ENCODE results near the gene COX4I1.

The COX4I1 gene

DNA sequence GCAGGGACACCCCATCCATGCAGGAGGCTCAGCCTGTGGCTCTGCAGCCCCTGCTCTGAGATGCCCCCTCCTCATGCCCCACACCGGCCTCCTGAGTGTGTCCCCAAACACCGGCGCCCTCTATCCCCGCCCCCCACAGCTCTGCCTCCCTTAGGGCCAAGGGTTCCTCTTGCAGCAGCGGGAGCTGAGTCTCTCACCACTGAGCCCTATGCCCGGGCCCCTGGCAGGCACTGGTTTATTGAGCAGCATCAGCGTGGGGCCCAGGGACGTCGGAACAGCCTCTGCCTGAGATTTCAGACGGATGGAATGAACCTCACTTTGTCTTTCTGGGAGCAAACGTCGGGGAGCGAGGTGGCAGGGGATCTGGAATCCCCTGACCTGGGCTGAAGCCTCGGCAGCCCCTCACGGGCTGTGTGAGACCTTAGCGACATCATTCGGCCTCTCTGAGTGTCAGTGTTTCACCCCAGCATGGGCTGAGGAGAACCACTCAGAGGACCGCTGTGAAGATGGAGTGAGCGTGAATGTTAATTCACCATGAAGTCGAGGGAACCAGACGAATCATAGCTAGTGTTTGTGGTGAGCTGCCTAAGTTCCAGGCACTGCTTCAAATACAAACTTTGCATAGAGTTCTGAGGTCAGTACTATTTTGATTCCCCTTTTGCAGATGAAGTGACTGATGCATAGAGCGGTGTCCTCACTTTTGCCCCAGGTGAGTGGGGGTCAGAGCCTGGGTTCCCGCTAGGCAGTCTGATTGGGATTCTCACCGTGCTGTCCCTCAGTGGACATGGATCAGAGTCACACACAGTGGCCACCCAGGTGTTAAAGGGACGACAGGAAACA, 43.3 kb upstream of the COX4I1 start:
- TF ChIP-seq CTCF (IDR thresholded peaks at IDR 0.05) = no peak
- no peaks in the 10 kb centered on the region for H3K9me3 ChIP-seq
- peaks cover 17% of the 10 kb centered on the region for H3K27me3 ChIP-seq
- peaks cover 43 to 44% of the 10 kb centered on the region in 2 experiments for H3K4me1 ChIP-seq (ENCODE audit: control insufficient read depth in 1 of 2, insufficient read depth in 1 of 2, low read depth in 1 of 2, low read length in 1 of 2)
- H3K4me3 ChIP-seq (ENCODE audit: low read depth in 1 of 2, low read length in 1 of 2) = no peak overlapping the region
- H3K36me3 ChIP-seq = no peaks in the 10 kb centered on the region
- no peak overlapping the region for H3K27ac ChIP-seq

- TF ChIP-seq CTCF (IDR thresholded peaks at IDR 0.05) = no peak
Measured at GRCh38 chr16:85757341-85757822, 42.1 kb upstream of the COX4I1 start.

DNA sequence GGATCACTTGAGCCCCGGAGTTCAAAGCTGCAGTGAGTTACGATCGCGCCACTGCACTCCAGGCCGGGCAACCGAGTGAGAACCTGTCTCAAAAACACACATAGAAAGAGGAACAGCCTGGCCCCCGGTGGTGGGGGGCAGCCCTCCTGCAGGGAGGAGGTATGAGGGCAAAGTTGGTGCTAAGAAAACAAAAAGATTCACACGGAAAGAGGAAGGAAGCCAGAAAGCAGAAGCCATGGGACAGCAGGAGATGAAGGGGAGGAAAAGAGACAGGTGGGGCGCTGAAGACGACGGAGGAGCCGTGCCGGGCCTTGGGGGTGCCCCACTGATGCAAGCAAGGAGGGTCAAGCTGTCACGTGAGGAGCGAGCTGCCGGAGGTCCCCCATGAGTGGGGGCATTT, 40.4 kb upstream of the COX4I1 start:
- TF ChIP-seq CTCF (IDR thresholded peaks at IDR 0.05) = no peak
- Histone ChIP-seq H3K4me3 (ENCODE audit: low read depth in 1 of 2, low read length in 1 of 2) (peak overlapping the region; percentile 76 to 79), H3K9me3 (no peaks in the 10 kb centered on the region), H3K27me3 (no peaks in the 10 kb centered on the region), H3K4me1 (ENCODE audit: control insufficient read depth in 1 of 2, insufficient read depth in 1 of 2, low read depth in 1 of 2, low read length in 1 of 2) (peaks cover 51 to 53% of the 10 kb centered on the region in 2 experiments), H3K36me3 (no peaks in the 10 kb centered on the region), H3K27ac (peak overlapping the region; percentile 86)

More at GRCh38 chr16:85757341-85757822, 42.1 kb upstream of the COX4I1 start:
- no peak overlapping the region for H3K4me3 ChIP-seq (ENCODE audit: low read depth in 1 of 2, low read length in 1 of 2)
- peaks cover 46 to 47% of the 10 kb centered on the region in 2 experiments for H3K4me1 ChIP-seq (ENCODE audit: control insufficient read depth in 1 of 2, insufficient read depth in 1 of 2, low read depth in 1 of 2, low read length in 1 of 2)
- no peaks in the 10 kb centered on the region for H3K36me3 ChIP-seq
- H3K9me3 ChIP-seq = no peaks in the 10 kb centered on the region
- no peak overlapping the region for H3K27ac ChIP-seq
- peaks cover 5% of the 10 kb centered on the region for H3K27me3 ChIP-seq

DNA sequence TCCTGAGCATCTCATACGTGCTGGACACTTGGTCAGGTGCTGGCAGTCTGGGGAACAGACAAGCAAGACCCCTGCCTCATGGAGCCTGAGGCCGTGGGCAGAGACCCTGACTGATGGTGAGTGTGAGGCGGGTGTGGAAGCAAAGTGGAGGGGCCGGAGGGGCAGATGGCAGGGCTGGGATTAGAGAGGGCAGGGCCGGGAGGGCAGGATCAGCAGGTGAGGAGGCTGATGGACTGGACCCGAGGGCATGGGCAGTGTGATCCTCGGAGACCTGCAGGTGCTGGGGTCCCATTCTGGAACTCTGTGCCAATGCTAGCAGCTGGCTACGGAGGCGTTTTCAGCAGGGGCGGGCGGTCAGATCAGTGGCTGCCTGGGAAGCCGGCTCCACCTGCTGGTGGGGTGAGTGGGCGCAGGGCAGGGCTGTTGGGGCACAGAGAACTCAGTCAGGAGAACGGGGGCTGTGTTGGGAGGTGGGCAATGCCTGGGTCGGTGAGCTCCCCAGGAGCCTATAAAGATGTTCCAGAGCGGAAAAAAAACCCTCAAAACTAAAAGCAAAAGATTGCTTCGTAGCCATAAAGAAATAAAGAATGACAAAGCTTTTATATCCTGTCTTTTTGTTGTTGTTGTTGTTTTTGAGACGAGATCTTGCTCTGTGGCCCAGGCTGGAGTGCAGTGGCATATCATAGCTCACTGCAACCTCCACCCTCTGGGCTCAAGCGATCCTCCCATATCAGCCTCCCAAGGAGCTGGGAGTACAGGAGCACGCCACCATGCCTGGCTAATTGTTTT, 39.7 kb upstream of the COX4I1 start:
- H3K27me3 ChIP-seq = no peaks in the 10 kb centered on the region
- H3K9me3 ChIP-seq = no peaks in the 10 kb centered on the region
- H3K4me3 ChIP-seq (ENCODE audit: low read depth in 1 of 2, low read length in 1 of 2) = peak overlapping the region; percentile 76 to 79
- H3K36me3 ChIP-seq = peaks cover under 1% of the 10 kb centered on the region
- peak overlapping the region; percentile 86 for H3K27ac ChIP-seq
- TF ChIP-seq CTCF (IDR thresholded peaks at IDR 0.05) = peak; percentile 85
- H3K4me1 ChIP-seq (ENCODE audit: control insufficient read depth in 1 of 2, insufficient read depth in 1 of 2, low read depth in 1 of 2, low read length in 1 of 2) = peaks cover 51 to 53% of the 10 kb centered on the region in 2 experiments

DNA sequence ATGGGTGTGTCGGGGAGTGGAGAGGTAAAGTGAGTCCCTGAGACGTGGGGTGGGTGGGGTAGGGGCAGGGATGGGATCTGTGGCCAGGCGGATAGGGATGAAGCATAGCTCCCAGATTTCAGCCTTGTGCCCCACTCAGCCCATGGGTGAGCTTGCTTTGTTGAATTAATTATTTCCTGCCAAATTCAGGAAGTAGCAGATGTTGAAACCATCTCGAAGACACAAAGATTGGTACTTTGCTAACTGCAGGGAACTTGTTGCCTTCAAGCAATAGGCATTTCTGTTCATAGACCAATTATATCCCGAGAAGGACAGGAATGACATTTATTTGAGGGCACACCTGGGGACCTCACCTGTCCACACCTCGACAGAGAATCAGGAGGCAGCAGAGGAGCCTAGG, 37.6 kb upstream of the COX4I1 start:
- Histone ChIP-seq H3K36me3 (peaks cover 7% of the 10 kb centered on the region), H3K4me1 (ENCODE audit: control insufficient read depth in 1 of 2, insufficient read depth in 1 of 2, low read depth in 1 of 2, low read length in 1 of 2) (peaks cover 51 to 60% of the 10 kb centered on the region in 2 experiments), H3K9me3 (no peaks in the 10 kb centered on the region), H3K27ac (peak overlapping the region; percentile 86), H3K27me3 (no peaks in the 10 kb centered on the region), H3K4me3 (ENCODE audit: low read depth in 1 of 2, low read length in 1 of 2) (peak overlapping the region; percentile 27 to 76)
- TF ChIP-seq CTCF (IDR thresholded peaks at IDR 0.05) = no peak

All from neutrophil (primary cell).